Fibroblast of skin of back (primary cell): ENCODE measurements around the gene XKR7.

Experiments used
- DNase-seq: peaks from one replicate; pipeline ENCODE4 v3.0.0-alpha.2; 2013

The XKR7 gene

GRCh38 chr20:32045999-32046398 is 78.0 kb downstream of the XKR7 start:
- no peak for DNase-seq

DNA sequence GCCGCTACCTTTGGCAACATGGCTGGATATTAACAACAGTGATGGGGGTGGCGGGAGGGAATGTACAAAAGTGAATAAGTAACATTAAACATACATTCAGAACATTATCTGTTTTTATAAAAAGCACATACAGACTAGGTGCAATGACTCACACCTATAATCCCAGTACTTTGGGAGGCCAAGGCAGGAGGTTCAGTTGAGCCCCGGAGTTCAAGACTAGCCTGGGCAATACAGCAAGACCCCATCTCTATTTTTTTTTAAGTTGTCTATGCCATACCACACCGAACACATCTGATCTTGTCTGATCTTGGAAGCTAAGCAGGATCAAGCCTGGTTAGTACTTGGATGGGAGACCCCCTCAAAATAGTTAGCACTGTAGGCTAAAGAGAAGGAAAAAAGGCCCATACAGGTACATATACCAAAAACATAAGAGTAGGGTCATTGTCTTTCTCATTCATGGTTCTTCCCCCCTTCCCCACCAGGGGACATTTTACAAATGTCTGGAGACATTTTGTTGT is 82.4 kb downstream of the XKR7 start:
- DNase-seq: no peak

GRCh38 chr20:32050851-32051556 is 83.1 kb downstream of the XKR7 start:
- DNase-seq: no peak

- DNase-seq: no peak
These were observed 83.8 kb downstream of the XKR7 start for GRCh38 chr20:32051720-32052089.

DNA sequence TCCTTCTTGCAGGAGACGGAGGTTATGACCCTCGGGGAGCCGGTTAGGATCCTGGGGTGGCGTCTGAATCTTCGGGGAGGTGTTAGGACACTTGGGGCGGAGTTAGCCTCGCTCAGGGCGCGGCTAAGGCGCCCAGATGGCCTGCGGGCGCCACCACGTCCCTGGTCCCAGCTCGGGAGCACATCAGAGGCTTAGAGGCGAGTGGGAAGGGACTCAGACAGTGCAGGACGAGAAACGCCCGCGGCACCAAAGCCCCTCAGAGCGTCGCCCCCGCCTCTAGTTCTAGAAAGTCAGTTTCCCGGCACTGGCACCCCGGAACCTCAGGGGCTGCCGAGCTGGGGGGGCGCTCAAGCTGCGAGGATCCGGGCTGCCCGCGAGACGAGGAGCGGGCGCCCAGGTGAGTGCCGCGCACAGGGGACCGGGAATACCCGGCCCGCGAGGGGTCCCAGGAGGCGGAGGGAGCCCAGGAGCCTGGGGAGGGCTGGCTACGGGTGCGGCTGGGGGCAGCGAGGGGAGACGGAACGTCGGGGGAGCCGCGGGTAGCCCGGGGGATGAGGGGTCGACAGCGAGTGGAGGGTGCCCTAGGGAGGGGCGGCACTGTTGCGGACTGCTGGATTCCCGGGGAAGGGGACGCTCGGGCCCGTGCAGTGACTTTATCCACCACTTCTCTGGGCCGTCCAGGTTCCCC is 84.3 kb downstream of the XKR7 start, which contains the start of gene HCK:
Gene HCK (plus strand): TSS at position 153 of the 688 bp plus-strand sequence.
- no peak for DNase-seq

- DNase-seq: no peak
These were observed 84.9 kb downstream of the XKR7 start for GRCh38 chr20:32052778-32053362.
